ENCODE data around the gene CTTNBP2NL.

Gene CTTNBP2NL

GRCh38 chr1:112386731-112387346 lies 9.2 kb upstream of the CTTNBP2NL start (continued):
- TF ChIP-seq ZNF138 (tag by site-specific recombination; IDR thresholded peaks at IDR 0.05; ENCODE audit: borderline replicate concordance) (no peak), ZNF585B (tag by site-specific recombination; IDR thresholded peaks at IDR 0.05) (no peak), ZNF426 (tag by site-specific recombination; IDR thresholded peaks at IDR 0.05) (no peak), TSHZ1 (tag by site-specific recombination; IDR thresholded peaks at IDR 0.05; ENCODE audit: borderline replicate concordance) (no peak)

- POLR2A ChIA-PET, result no interaction called here
- CTCF ChIA-PET, result interaction anchor here (0.6 to 1.0 kb wide), 2 partner anchors 18 to 180 kb away, joined by 3 read pairs; no protein-coding TSS in a partner anchor
- H3K36me3 ChIP-seq (ENCODE audit: control insufficient read depth in 2 of 2, insufficient read depth in 1 of 2, low read length in 2 of 2), result no peaks in the 10 kb centered on the region
- H3K9me3 ChIP-seq (ENCODE audit: control insufficient read depth, insufficient read depth, low read depth, low read length), result no peaks in the 10 kb centered on the region
- no peak overlapping the region for H3K27ac ChIP-seq (ENCODE audit: extremely low read depth, low read depth, low read length)
- peak; percentile 92 for TF ChIP-seq ZNF366 (tag by site-specific recombination; conservative IDR thresholded peaks at IDR 0.05)
- TF ChIP-seq ZNF433 (tag by site-specific recombination; IDR thresholded peaks at IDR 0.05; ENCODE audit: low read depth), result no peak
- no peaks in the 10 kb centered on the region for H3K4me1 ChIP-seq (ENCODE audit: control insufficient read depth, insufficient read depth, low read length)
- no peak overlapping the region for H3K4me3 ChIP-seq (ENCODE audit: low read depth, low read length)
Measured at GRCh38 chr1:112387807-112388206, 8.2 kb upstream of the CTTNBP2NL start.

GRCh38 chr1:112388436-112388835 lies 7.6 kb upstream of the CTTNBP2NL start:
- Histone ChIP-seq H3K9me3 (ENCODE audit: control insufficient read depth, insufficient read depth, low read depth, low read length) (no peaks in the 10 kb centered on the region), H3K4me3 (ENCODE audit: low read depth, low read length) (no peak overlapping the region), H3K27ac (ENCODE audit: extremely low read depth, low read depth, low read length) (no peak overlapping the region), H3K4me1 (ENCODE audit: control insufficient read depth, insufficient read depth, low read length) (no peaks in the 10 kb centered on the region), H3K36me3 (ENCODE audit: control insufficient read depth in 2 of 2, insufficient read depth in 1 of 2, low read length in 2 of 2) (no peaks in the 10 kb centered on the region)
- POLR2A ChIA-PET, result no interaction called here
- CTCF ChIA-PET, result interaction anchor here (4.7 to 6.4 kb wide), 2 partner anchors 78 to 226 kb away, joined by 60 to 65 read pairs; no protein-coding TSS in a partner anchor
- TF ChIP-seq ZNF654 (tag by site-specific recombination; IDR thresholded peaks at IDR 0.05; ENCODE audit: low read depth) (no peak), ZNF362 (tag by site-specific recombination; IDR thresholded peaks at IDR 0.05) (no peak), ZNF24 (tag by site-specific recombination; IDR thresholded peaks at IDR 0.05) (no peak), ZNF596 (tag by site-specific recombination; IDR thresholded peaks at IDR 0.05) (no peak), SCRT1 (tag by site-specific recombination; IDR thresholded peaks at IDR 0.05; ENCODE audit: borderline replicate concordance) (no peak), ZNF501 (tag by site-specific recombination; IDR thresholded peaks at IDR 0.05) (no peak), ZNF514 (tag by site-specific recombination; IDR thresholded peaks at IDR 0.05) (no peak), ZNF707 (tag by site-specific recombination; IDR thresholded peaks at IDR 0.05) (no peak), SALL2 (tag by site-specific recombination; IDR thresholded peaks at IDR 0.05; ENCODE audit: borderline replicate concordance) (no peak), ZBTB17 (tag by site-specific recombination; IDR thresholded peaks at IDR 0.05) (no peak), ZNF112 (tag by site-specific recombination; IDR thresholded peaks at IDR 0.05) (no peak), ZNF214 (tag by site-specific recombination; IDR thresholded peaks at IDR 0.05; ENCODE audit: borderline replicate concordance) (no peak), ZNF26 (tag by site-specific recombination; IDR thresholded peaks at IDR 0.05) (no peak), IKZF3 (tag by site-specific recombination; IDR thresholded peaks at IDR 0.05) (no peak), ZNF391 (tag by site-specific recombination; IDR thresholded peaks at IDR 0.05; ENCODE audit: borderline replicate concordance, low read depth) (no peak), PBX3 (CRISPR knock-in tag; IDR thresholded peaks at IDR 0.05) (no peak), ZNF600 (tag by site-specific recombination; IDR thresholded peaks at IDR 0.05) (no peak), ZNF555 (tag by site-specific recombination; conservative IDR thresholded peaks at IDR 0.05) (no peak), ZNF157 (tag by site-specific recombination; IDR thresholded peaks at IDR 0.05) (no peak)

Data from HEK293 (cell line).